Muscle layer of duodenum (tissue), 2 donors: Measurements from ENCODE around the gene LRFN2.

Experiments
- H3K27ac ChIP-seq: one replicate; pipeline ENCODE4 v1.7.0; 2013; ENCODE audit warnings: mild to moderate bottlenecking, low read length
- H3K27me3 ChIP-seq: one replicate; pipeline ENCODE4 v1.7.0; 2013; ENCODE audit warnings: low read depth, mild to moderate bottlenecking, control low read depth, low read length
- H3K36me3 ChIP-seq, 2 donors: one replicate each; pipeline ENCODE4 v1.7.0; 2013; ENCODE audit warnings: low read length in 2 of 2, control low read depth in 1 of 2, mild to moderate bottlenecking in 1 of 2; ENCODE audit not compliant: insufficient read depth in 2 of 2, control insufficient read depth in 1 of 2
- H3K4me1 ChIP-seq, 2 donors: one replicate each; pipeline ENCODE4 v1.7.0; 2013; ENCODE audit warnings: low read length in 2 of 2, mild to moderate bottlenecking in 2 of 2, control low read depth in 1 of 2, moderate library complexity in 1 of 2; ENCODE audit not compliant: insufficient read depth in 2 of 2, control insufficient read depth in 1 of 2
- H3K4me3 ChIP-seq, 2 donors: one replicate each; pipeline ENCODE4 v1.7.0; 2013; ENCODE audit warnings: low read length in 2 of 2, low read depth in 1 of 2, mild to moderate bottlenecking in 1 of 2
- H3K9me3 ChIP-seq, 2 donors: one replicate each; pipeline ENCODE4 v1.7.0; 2013; ENCODE audit warnings: low read length in 2 of 2, control low read depth in 1 of 2, mild to moderate bottlenecking in 1 of 2; ENCODE audit not compliant: control insufficient read depth in 1 of 2
- donor health status: healthy.

The LRFN2 gene

GRCh38 chr6:40542175-40542764 lies 44.9 kb downstream of the LRFN2 start:
- H3K9me3 ChIP-seq: no peaks in the 10 kb centered on the region
- no peaks in the 10 kb centered on the region for H3K27me3 ChIP-seq
- no peak overlapping the region for H3K27ac ChIP-seq
- H3K4me3 ChIP-seq: no peak overlapping the region
- no peaks in the 10 kb centered on the region for H3K4me1 ChIP-seq
- no peaks in the 10 kb centered on the region for H3K36me3 ChIP-seq

- no peaks in the 10 kb centered on the region for H3K4me1 ChIP-seq
- H3K27me3 ChIP-seq: no peaks in the 10 kb centered on the region
- H3K27ac ChIP-seq: no peak overlapping the region
- H3K4me3 ChIP-seq: no peak overlapping the region
- H3K9me3 ChIP-seq: no peaks in the 10 kb centered on the region
- no peaks in the 10 kb centered on the region for H3K36me3 ChIP-seq
These were observed 45.5 kb downstream of the LRFN2 start for GRCh38 chr6:40541556-40542174.

GRCh38 chr6:40540790-40541189 lies 46.4 kb downstream of the LRFN2 start:
- Histone ChIP-seq H3K27ac (no peak overlapping the region), H3K27me3 (no peaks in the 10 kb centered on the region), H3K9me3 (no peaks in the 10 kb centered on the region), H3K4me1 (no peaks in the 10 kb centered on the region), H3K36me3 (no peaks in the 10 kb centered on the region), H3K4me3 (no peak overlapping the region)

- Histone ChIP-seq H3K27ac (no peak overlapping the region), H3K36me3 (no peaks in the 10 kb centered on the region), H3K9me3 (no peaks in the 10 kb centered on the region), H3K4me1 (no peaks in the 10 kb centered on the region), H3K27me3 (no peaks in the 10 kb centered on the region), H3K4me3 (no peak overlapping the region)
These were observed 47.3 kb downstream of the LRFN2 start for GRCh38 chr6:40539853-40540252.

GRCh38 chr6:40538556-40538955 lies 48.6 kb downstream of the LRFN2 start:
- H3K9me3 ChIP-seq: no peaks in the 10 kb centered on the region
- H3K36me3 ChIP-seq: no peaks in the 10 kb centered on the region
- no peaks in the 10 kb centered on the region for H3K4me1 ChIP-seq
- no peak overlapping the region for H3K27ac ChIP-seq
- no peak overlapping the region for H3K4me3 ChIP-seq
- H3K27me3 ChIP-seq: no peaks in the 10 kb centered on the region

GRCh38 chr6:40537446-40537845 lies 49.7 kb downstream of the LRFN2 start:
- no peak overlapping the region for H3K4me3 ChIP-seq
- H3K36me3 ChIP-seq: no peaks in the 10 kb centered on the region
- no peaks in the 10 kb centered on the region for H3K9me3 ChIP-seq
- no peaks in the 10 kb centered on the region for H3K27me3 ChIP-seq
- H3K27ac ChIP-seq: no peak overlapping the region
- H3K4me1 ChIP-seq: no peaks in the 10 kb centered on the region

- no peak overlapping the region for H3K4me3 ChIP-seq
- no peak overlapping the region for H3K27ac ChIP-seq
- no peaks in the 10 kb centered on the region for H3K27me3 ChIP-seq
- no peaks in the 10 kb centered on the region for H3K9me3 ChIP-seq
- no peaks in the 10 kb centered on the region for H3K4me1 ChIP-seq
- no peaks in the 10 kb centered on the region for H3K36me3 ChIP-seq
These were observed 50.7 kb downstream of the LRFN2 start for GRCh38 chr6:40536442-40536841.

GRCh38 chr6:40535819-40536380 lies 51.3 kb downstream of the LRFN2 start:
- Histone ChIP-seq H3K4me1 (no peaks in the 10 kb centered on the region), H3K27me3 (no peaks in the 10 kb centered on the region), H3K4me3 (no peak overlapping the region), H3K36me3 (no peaks in the 10 kb centered on the region), H3K27ac (no peak overlapping the region), H3K9me3 (no peaks in the 10 kb centered on the region)

GRCh38 chr6:40535110-40535818 lies 51.9 kb downstream of the LRFN2 start:
- H3K27ac ChIP-seq: no peak overlapping the region
- no peak overlapping the region for H3K4me3 ChIP-seq
- H3K9me3 ChIP-seq: no peaks in the 10 kb centered on the region
- no peaks in the 10 kb centered on the region for H3K4me1 ChIP-seq
- no peaks in the 10 kb centered on the region for H3K27me3 ChIP-seq
- no peaks in the 10 kb centered on the region for H3K36me3 ChIP-seq

GRCh38 chr6:40532349-40533000 lies 54.7 kb downstream of the LRFN2 start:
- H3K27ac ChIP-seq: no peak overlapping the region
- H3K9me3 ChIP-seq: no peaks in the 10 kb centered on the region
- H3K4me3 ChIP-seq: no peak overlapping the region
- no peaks in the 10 kb centered on the region for H3K36me3 ChIP-seq
- H3K4me1 ChIP-seq: no peaks in the 10 kb centered on the region
- H3K27me3 ChIP-seq: no peaks in the 10 kb centered on the region

- no peak overlapping the region for H3K4me3 ChIP-seq
- no peaks in the 10 kb centered on the region for H3K36me3 ChIP-seq
- no peaks in the 10 kb centered on the region for H3K4me1 ChIP-seq
- no peak overlapping the region for H3K27ac ChIP-seq
- no peaks in the 10 kb centered on the region for H3K9me3 ChIP-seq
- H3K27me3 ChIP-seq: no peaks in the 10 kb centered on the region
These were observed 57.2 kb downstream of the LRFN2 start for GRCh38 chr6:40529919-40530318.
